Measurements from ENCODE around the gene MMP1. TPM values are rescaled to one million over a fixed set of nuclear protein-coding genes. Genes with fewer than 3 reads are reported as not detected.

The MMP1 gene
- total RNA-seq, 6 experiments from 2014 or later: 523 to 1,218 (median 1,082) TPM

- H3K27ac Mint-ChIP-seq: no peak overlapping the region
- peaks cover 35% of the 10 kb centered on the region for H3K4me1 Mint-ChIP-seq (ENCODE audit: low read depth)
- H3K36me3 Mint-ChIP-seq (ENCODE audit: low read depth): no peaks in the 10 kb centered on the region
- H3K27me3 Mint-ChIP-seq (ENCODE audit: insufficient read depth): no peaks in the 10 kb centered on the region; the same call in none of the 2 replicates
- peak; percentile 53 for TF ChIP-seq CTCF (IDR thresholded peaks at IDR 0.05)
- H3K9me3 Mint-ChIP-seq: no peaks in the 10 kb centered on the region
- DNase-seq: no peak
- H3K4me3 Mint-ChIP-seq: no peak overlapping the region
Observed at GRCh38 chr11:102807921-102808320, 10.0 kb upstream of the MMP1 start.

GRCh38 chr11:102806296-102806695, 8.3 kb upstream of the MMP1 start:
- DNase-seq: peak; percentile 41
- Mint-ChIP-seq H3K9me3 (no peaks in the 10 kb centered on the region), H3K27ac (no peak overlapping the region), H3K27me3 (ENCODE audit: insufficient read depth) (no peaks in the 10 kb centered on the region; the same call in none of the 2 replicates), H3K4me1 (ENCODE audit: low read depth) (peaks cover 48% of the 10 kb centered on the region), H3K4me3 (no peak overlapping the region), H3K36me3 (ENCODE audit: low read depth) (no peaks in the 10 kb centered on the region)
- no peak for TF ChIP-seq CTCF (IDR thresholded peaks at IDR 0.05)

GRCh38 chr11:102802341-102802740, 4.4 kb upstream of the MMP1 start:
- peaks cover 2% of the 10 kb centered on the region; the same call in 1 of the 2 replicates for H3K27me3 Mint-ChIP-seq (ENCODE audit: insufficient read depth)
- peak overlapping the region; percentile 66 for H3K27ac Mint-ChIP-seq
- TF ChIP-seq CTCF (IDR thresholded peaks at IDR 0.05): no peak
- H3K9me3 Mint-ChIP-seq: no peaks in the 10 kb centered on the region
- DNase-seq: peak; percentile 75
- H3K4me1 Mint-ChIP-seq (ENCODE audit: low read depth): peaks cover 81% of the 10 kb centered on the region
- no peak overlapping the region for H3K4me3 Mint-ChIP-seq
- no peaks in the 10 kb centered on the region for H3K36me3 Mint-ChIP-seq (ENCODE audit: low read depth)

GRCh38 chr11:102800767-102801166, 2.8 kb upstream of the MMP1 start:
- TF ChIP-seq CTCF (IDR thresholded peaks at IDR 0.05): no peak
- H3K4me1 Mint-ChIP-seq (ENCODE audit: low read depth): peaks cover 78% of the 10 kb centered on the region
- H3K27ac Mint-ChIP-seq: peak overlapping the region; percentile 93
- H3K4me3 Mint-ChIP-seq: no peak overlapping the region
- H3K9me3 Mint-ChIP-seq: no peaks in the 10 kb centered on the region
- DNase-seq: no peak
- no peaks in the 10 kb centered on the region for H3K36me3 Mint-ChIP-seq (ENCODE audit: low read depth)
- peaks cover 3% of the 10 kb centered on the region; the same call in 1 of the 2 replicates for H3K27me3 Mint-ChIP-seq (ENCODE audit: insufficient read depth)

- H3K36me3 Mint-ChIP-seq (ENCODE audit: low read depth): peaks cover 1% of the 10 kb centered on the region; the same call in 1 of the 2 replicates
- H3K4me3 Mint-ChIP-seq: peak overlapping the region; percentile 5
- peaks cover 78% of the 10 kb centered on the region for H3K4me1 Mint-ChIP-seq (ENCODE audit: low read depth)
- no peaks in the 10 kb centered on the region for H3K9me3 Mint-ChIP-seq
- H3K27ac Mint-ChIP-seq: peak overlapping the region; percentile 93
- DNase-seq: no peak
- no peak for TF ChIP-seq CTCF (IDR thresholded peaks at IDR 0.05)
- peaks cover 3% of the 10 kb centered on the region; the same call in 1 of the 2 replicates for H3K27me3 Mint-ChIP-seq (ENCODE audit: insufficient read depth)
Observed at GRCh38 chr11:102799681-102800340, 1.9 kb upstream of the MMP1 start.

All from HFFc6 (cell line).